Measurements from ENCODE around the gene SKIL.

GRCh38 chr3:170356596-170357175 lies 829 bp upstream of the SKIL start:
- TF ChIP-seq CTCF (IDR thresholded peaks at IDR 0.05; ENCODE audit: low read length) = no peak
- no peak for TF ChIP-seq EZH2 (optimal IDR thresholded peaks at IDR 0.05; ENCODE audit: low read depth, low read length)
- no peak for TF ChIP-seq EZH2phosphoT487 (IDR thresholded peaks at IDR 0.05; ENCODE audit: low read length)

Data from MM.1S (cell line).